ENCODE data around the gene OXT. TPM values are rescaled to one million over a fixed set of nuclear protein-coding genes. Genes with fewer than 3 reads are reported as not detected.
A peak's percentile ranks its signal among the peaks of the same experiment; 100 is the strongest.

Gene OXT
- total and polyA plus RNA-seq, 2 of the 13 experiments (the other 11 are each of a cell fraction or from before 2014, with no cell fraction given) = not detected

DNA sequence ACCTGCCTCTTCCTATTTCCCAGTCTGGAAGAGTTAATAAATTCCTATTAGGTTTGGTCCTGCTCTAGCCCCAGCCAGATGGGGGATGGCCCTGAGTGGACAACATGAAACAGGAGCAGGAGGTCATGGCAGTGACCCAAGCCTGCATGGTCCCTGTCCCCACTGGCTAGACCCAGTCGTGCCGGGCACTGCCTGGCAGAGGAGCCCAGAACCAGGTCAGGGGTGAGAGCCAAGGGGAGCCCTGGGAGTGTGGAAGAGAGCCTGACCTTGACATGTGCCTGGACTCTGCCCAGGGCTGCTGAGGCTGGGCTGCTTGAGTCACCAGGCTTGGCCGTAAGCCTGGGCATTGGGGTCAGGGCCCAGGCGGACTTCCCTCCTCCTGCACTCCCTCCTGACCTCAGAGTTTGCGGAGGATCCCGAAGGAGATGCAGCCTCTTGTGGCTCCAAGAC, 9.5 kb downstream of the OXT start (continued):
- TF ChIP-seq, protein P1, sequence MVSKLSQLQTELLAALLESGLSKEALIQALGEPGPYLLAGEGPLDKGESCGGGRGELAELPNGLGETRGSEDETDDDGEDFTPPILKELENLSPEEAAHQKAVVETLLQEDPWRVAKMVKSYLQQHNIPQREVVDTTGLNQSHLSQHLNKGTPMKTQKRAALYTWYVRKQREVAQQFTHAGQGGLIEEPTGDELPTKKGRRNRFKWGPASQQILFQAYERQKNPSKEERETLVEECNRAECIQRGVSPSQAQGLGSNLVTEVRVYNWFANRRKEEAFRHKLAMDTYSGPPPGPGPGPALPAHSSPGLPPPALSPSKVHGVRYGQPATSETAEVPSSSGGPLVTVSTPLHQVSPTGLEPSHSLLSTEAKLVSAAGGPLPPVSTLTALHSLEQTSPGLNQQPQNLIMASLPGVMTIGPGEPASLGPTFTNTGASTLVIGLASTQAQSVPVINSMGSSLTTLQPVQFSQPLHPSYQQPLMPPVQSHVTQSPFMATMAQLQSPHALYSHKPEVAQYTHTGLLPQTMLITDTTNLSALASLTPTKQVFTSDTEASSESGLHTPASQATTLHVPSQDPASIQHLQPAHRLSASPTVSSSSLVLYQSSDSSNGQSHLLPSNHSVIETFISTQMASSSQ (IDR thresholded peaks at IDR 0.05; ENCODE audit: low read depth) = no peak
- TF ChIP-seq, protein P1 (CRISPR knock-in tag; IDR thresholded peaks at IDR 0.05; ENCODE audit: borderline replicate concordance) = no peak
- TF ChIP-seq MTA1 (CRISPR knock-in tag; IDR thresholded peaks at IDR 0.05; ENCODE audit: borderline replicate concordance) (peak; percentile 65; the same call in 1 of the 2 replicates), ZMYM3 (CRISPR knock-in tag; IDR thresholded peaks at IDR 0.05) (no peak), ZNF354B (CRISPR knock-in tag; IDR thresholded peaks at IDR 0.05) (0 out of 2 replicates have a peak, but pooled peaks have one; percentile 29), BORCS8-MEF2B (CRISPR knock-in tag; IDR thresholded peaks at IDR 0.05) (0 out of 2 replicates have a peak, but pooled peaks have one; percentile 36), ZNF652 (CRISPR knock-in tag; IDR thresholded peaks at IDR 0.05; ENCODE audit: borderline replicate concordance, low read depth) (0 out of 2 replicates have a peak, but pooled peaks have one; percentile 61), ZNF577 (CRISPR knock-in tag; IDR thresholded peaks at IDR 0.05; ENCODE audit: borderline replicate concordance, low read depth) (no peak), TEAD3 (CRISPR knock-in tag; optimal IDR thresholded peaks at IDR 0.05; ENCODE audit: borderline replicate concordance) (peak; percentile 7), GATAD1 (CRISPR knock-in tag; IDR thresholded peaks at IDR 0.05) (0 out of 2 replicates have a peak, but pooled peaks have one; percentile 17)
- TF ChIP-seq, protein P2, sequence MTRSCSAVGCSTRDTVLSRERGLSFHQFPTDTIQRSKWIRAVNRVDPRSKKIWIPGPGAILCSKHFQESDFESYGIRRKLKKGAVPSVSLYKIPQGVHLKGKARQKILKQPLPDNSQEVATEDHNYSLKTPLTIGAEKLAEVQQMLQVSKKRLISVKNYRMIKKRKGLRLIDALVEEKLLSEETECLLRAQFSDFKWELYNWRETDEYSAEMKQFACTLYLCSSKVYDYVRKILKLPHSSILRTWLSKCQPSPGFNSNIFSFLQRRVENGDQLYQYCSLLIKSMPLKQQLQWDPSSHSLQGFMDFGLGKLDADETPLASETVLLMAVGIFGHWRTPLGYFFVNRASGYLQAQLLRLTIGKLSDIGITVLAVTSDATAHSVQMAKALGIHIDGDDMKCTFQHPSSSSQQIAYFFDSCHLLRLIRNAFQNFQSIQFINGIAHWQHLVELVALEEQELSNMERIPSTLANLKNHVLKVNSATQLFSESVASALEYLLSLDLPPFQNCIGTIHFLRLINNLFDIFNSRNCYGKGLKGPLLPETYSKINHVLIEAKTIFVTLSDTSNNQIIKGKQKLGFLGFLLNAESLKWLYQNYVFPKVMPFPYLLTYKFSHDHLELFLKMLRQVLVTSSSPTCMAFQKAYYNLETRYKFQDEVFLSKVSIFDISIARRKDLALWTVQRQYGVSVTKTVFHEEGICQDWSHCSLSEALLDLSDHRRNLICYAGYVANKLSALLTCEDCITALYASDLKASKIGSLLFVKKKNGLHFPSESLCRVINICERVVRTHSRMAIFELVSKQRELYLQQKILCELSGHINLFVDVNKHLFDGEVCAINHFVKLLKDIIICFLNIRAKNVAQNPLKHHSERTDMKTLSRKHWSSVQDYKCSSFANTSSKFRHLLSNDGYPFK (CRISPR knock-in tag; IDR thresholded peaks at IDR 0.05; ENCODE audit: borderline replicate concordance) = peak; percentile 50; the same call in 1 of the 2 replicates
- TF ChIP-seq, protein P3, sequence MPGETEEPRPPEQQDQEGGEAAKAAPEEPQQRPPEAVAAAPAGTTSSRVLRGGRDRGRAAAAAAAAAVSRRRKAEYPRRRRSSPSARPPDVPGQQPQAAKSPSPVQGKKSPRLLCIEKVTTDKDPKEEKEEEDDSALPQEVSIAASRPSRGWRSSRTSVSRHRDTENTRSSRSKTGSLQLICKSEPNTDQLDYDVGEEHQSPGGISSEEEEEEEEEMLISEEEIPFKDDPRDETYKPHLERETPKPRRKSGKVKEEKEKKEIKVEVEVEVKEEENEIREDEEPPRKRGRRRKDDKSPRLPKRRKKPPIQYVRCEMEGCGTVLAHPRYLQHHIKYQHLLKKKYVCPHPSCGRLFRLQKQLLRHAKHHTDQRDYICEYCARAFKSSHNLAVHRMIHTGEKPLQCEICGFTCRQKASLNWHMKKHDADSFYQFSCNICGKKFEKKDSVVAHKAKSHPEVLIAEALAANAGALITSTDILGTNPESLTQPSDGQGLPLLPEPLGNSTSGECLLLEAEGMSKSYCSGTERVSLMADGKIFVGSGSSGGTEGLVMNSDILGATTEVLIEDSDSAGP (CRISPR knock-in tag; IDR thresholded peaks at IDR 0.05; ENCODE audit: borderline replicate concordance) = no peak
- TF ChIP-seq, protein P4, sequence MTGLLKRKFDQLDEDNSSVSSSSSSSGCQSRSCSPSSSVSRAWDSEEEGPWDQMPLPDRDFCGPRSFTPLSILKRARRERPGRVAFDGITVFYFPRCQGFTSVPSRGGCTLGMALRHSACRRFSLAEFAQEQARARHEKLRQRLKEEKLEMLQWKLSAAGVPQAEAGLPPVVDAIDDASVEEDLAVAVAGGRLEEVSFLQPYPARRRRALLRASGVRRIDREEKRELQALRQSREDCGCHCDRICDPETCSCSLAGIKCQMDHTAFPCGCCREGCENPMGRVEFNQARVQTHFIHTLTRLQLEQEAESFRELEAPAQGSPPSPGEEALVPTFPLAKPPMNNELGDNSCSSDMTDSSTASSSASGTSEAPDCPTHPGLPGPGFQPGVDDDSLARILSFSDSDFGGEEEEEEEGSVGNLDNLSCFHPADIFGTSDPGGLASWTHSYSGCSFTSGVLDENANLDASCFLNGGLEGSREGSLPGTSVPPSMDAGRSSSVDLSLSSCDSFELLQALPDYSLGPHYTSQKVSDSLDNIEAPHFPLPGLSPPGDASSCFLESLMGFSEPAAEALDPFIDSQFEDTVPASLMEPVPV (CRISPR knock-in tag; IDR thresholded peaks at IDR 0.05) = 0 out of 2 replicates have a peak, but pooled peaks have one; percentile 39
- TF ChIP-seq, protein P5, sequence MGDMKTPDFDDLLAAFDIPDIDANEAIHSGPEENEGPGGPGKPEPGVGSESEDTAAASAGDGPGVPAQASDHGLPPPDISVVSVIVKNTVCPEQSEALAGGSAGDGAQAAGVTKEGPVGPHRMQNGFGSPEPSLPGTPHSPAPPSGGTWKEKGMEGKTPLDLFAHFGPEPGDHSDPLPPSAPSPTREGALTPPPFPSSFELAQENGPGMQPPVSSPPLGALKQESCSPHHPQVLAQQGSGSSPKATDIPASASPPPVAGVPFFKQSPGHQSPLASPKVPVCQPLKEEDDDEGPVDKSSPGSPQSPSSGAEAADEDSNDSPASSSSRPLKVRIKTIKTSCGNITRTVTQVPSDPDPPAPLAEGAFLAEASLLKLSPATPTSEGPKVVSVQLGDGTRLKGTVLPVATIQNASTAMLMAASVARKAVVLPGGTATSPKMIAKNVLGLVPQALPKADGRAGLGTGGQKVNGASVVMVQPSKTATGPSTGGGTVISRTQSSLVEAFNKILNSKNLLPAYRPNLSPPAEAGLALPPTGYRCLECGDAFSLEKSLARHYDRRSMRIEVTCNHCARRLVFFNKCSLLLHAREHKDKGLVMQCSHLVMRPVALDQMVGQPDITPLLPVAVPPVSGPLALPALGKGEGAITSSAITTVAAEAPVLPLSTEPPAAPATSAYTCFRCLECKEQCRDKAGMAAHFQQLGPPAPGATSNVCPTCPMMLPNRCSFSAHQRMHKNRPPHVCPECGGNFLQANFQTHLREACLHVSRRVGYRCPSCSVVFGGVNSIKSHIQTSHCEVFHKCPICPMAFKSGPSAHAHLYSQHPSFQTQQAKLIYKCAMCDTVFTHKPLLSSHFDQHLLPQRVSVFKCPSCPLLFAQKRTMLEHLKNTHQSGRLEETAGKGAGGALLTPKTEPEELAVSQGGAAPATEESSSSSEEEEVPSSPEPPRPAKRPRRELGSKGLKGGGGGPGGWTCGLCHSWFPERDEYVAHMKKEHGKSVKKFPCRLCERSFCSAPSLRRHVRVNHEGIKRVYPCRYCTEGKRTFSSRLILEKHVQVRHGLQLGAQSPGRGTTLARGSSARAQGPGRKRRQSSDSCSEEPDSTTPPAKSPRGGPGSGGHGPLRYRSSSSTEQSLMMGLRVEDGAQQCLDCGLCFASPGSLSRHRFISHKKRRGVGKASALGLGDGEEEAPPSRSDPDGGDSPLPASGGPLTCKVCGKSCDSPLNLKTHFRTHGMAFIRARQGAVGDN (CRISPR knock-in tag; IDR thresholded peaks at IDR 0.05) = peak; percentile 69
